Suppressor macrophage treated with lipopolysaccharide for 1 hour (primary cell): ENCODE data around the gene HECTD4.

ENCODE experiments used
- DNase-seq, 3 donors: peaks; one replicate each; pipeline ENCODE4 v3.0.0-alpha.2; 2020 to 2022

Gene HECTD4

DNA sequence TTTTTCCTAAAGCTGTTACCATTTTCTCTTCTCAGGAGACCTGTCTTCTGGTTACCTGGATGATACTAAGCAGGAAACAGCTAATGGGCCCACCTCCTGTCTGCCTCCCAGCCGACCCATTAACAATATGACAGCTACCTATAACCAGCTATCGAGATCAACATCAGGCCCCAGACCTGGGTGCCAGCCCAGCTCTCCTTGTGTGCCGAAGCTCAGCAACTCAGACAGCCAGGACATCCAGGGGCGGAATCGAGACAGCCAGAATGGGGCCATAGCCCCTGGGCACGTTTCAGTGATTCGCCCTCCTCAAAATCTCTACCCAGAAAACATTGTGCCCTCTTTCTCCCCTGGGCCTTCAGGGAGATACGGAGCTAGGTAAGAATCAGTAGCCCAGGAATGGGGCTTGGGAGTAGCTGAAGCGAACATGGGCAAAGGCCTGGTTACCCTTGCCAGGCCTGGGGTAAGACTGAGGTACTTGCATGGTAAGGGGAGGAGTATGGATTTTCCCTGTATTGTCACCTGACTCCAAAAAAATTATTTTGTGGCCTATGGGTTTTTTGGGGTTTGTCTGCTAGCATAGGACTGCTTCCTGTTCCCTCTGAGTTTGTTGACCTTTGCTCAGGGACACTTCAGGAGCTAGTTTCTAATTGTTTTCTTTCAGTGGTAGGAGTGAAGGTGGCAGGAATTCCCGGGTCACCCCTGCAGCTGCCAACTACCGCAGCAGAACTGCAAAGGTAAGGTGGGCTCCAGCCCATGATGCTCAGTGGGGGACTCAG is 230.3 kb downstream of the HECTD4 start:
- DNase-seq = peak in 1 of 3 donors; percentile 15

- peak in 2 of 3 donors; percentile 28 to 37 for DNase-seq
Measured at GRCh38 chr12:112149596-112149995, 232.6 kb downstream of the HECTD4 start.

DNA sequence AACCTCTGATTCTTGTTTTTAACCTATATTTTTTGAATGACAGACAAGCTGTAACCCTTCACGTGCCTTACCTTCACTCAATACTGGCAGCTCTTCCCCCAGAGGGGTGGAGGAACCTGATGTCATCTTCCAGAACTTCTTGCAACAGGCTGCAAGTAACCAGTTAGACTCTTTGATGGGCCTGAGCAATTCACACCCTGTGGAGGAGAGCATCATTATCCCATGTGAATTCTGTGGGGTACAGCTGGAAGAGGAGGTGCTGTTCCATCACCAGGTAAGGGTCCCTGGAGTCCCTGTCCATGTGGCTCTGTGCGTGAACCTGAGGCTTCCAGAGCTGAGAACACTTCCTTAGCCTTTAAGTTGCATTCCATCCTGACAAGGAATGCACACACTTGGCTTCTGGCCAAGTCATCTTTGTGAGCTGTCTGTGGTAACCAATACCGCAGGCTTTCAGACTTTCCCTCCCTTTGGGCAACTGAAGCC is 234.2 kb downstream of the HECTD4 start:
- no peak for DNase-seq

DNA sequence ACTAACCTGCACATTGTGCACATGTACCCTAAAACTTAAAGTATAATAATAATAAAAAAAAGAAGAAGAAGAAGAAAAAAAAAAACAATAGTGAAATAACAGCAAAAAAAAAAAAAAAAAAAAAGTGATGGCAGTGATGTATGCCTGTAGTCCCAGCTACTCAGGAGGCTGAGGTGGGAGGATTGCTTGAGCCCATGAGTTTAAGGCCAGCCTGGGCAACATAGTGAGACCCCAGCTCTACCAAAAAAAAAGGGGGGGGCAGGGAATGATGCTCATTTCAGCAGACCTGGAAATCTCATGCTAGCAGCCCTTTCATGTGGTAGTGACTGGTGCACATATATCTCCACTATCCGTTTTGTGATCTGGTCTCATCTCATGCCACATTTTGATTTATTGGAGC is 236.1 kb downstream of the HECTD4 start:
- DNase-seq = no peak

- peak; percentile 54 to 72 (median 72) for DNase-seq
Measured at GRCh38 chr12:112140728-112141127, 241.5 kb downstream of the HECTD4 start.

GRCh38 chr12:112134731-112135130 is 247.5 kb downstream of the HECTD4 start:
- no peak for DNase-seq

- peak in 1 of 3 donors; percentile 14 for DNase-seq
Measured at GRCh38 chr12:112133418-112133817, 248.8 kb downstream of the HECTD4 start.

DNA sequence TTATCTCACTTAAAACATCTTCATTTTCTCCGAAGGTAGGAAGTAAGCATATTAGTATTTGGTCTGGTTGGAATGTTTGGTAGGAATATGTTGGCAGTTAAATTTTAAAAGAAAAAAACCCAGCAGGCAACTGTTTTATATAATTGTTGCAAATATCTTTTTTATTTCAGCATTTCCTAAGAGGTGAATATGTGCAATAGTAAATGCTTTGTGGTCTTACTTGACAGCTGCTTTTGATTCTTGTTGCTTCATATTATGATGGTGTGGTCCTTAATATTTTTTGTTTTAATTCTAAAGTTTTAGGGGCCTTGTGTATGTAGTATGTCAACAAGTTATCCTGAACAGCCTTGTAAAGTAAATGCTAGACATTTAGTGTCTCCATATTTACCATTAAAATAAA is 250.5 kb downstream of the HECTD4 start:
- DNase-seq = no peak

GRCh38 chr12:112130441-112130998 is 251.7 kb downstream of the HECTD4 start:
- DNase-seq = peak; percentile 70 to 95 (median 85)

- peak; percentile 37 to 71 (median 47) for DNase-seq
Measured at GRCh38 chr12:112126911-112127310, 255.3 kb downstream of the HECTD4 start.

DNA sequence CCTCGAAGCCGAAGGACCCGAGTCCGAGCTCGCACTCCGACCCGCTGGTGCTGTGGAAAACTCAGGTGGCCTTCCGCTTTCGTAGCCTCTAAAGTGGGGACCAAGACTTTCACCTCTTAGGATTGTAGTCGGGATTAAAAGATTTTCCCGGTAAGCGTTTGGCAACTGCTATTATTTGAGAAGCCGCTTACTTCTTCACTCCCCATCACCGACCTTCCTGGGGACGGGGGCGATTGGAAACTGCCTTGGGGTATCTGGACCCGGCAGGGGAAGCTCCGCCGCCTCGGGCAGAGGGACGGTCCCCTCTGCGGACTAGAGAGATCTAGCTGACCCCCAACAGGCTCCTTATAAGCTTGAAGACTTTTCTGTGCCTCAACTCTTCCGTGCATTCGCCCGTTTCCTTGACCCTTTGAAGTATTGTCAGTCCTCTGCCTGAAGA is 256.2 kb downstream of the HECTD4 start:
- DNase-seq = peak in 2 of 3 donors; percentile 31 to 37

GRCh38 chr12:112125250-112125999 is 256.8 kb downstream of the HECTD4 start, which contains the start of gene TRAFD1:
TRAFD1 (plus strand) TSS chr12:112125560; CDS start chr12:112130523, 4,963 bp downstream.
- DNase-seq = peak; percentile 98 to 99 (median 99)

- DNase-seq = no peak
Measured at GRCh38 chr12:112124918-112125249, 257.3 kb downstream of the HECTD4 start.

DNA sequence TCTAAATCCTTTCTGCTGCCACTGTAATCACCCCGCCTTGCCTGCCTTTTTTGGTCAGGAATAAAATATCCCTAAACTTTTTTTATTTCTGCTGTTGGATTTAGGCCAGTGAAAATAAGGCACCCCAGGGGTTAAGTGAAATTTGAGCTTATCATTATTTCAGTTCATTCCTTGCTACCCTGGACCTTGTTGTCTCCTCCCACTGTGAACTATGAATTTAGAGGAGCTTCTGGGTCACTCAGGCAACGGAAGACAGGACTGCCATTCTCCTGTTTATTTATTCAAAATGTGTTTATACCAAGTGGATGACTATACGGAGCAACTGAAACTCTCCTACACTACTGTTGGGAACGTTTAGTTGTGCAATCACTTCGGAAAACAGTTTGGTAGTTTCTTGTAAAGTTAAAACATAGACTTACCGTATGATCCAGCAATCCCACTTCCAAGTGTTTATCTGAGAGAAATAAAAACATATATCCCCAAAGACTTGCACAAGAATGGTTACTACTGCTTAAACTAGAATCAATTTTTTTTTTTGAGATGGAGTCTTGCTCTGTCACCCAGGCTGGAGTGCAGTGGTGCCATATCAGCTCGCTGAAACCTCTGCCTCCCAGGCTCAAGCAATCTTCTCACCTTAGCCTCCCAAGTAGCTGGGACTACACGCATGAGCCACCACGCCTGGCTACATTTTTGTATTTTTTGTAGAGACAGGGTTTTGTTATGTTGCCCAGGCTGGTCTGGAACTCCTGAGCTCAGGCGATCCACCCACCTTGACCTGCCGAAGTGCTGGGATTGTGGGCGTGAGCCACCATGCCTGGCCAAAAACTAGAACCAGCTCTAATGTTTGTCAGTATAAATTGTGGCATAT is 259.2 kb downstream of the HECTD4 start:
- no peak for DNase-seq

GRCh38 chr12:112121780-112122565 is 260.3 kb downstream of the HECTD4 start:
- DNase-seq = peak; percentile 33 to 50 (median 48)

DNA sequence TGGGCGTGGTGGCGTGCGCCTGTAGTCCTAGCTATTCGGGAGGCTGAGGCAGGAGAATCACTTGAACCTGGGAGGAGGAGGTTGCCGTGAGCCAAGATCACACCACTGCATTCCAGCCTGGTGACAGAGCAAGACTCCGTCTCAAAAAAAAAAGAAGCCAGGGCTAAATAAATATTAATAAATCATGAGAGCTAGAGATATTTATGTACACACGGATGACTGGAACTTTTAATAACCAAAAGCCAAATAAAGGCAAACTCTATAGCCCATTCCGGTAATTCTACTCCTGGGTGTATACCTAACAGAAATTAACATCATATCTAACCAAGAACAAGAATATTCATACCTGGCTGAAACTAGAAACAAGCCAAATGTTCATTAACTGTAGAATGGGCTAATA is 264.5 kb downstream of the HECTD4 start:
- no peak for DNase-seq

DNA sequence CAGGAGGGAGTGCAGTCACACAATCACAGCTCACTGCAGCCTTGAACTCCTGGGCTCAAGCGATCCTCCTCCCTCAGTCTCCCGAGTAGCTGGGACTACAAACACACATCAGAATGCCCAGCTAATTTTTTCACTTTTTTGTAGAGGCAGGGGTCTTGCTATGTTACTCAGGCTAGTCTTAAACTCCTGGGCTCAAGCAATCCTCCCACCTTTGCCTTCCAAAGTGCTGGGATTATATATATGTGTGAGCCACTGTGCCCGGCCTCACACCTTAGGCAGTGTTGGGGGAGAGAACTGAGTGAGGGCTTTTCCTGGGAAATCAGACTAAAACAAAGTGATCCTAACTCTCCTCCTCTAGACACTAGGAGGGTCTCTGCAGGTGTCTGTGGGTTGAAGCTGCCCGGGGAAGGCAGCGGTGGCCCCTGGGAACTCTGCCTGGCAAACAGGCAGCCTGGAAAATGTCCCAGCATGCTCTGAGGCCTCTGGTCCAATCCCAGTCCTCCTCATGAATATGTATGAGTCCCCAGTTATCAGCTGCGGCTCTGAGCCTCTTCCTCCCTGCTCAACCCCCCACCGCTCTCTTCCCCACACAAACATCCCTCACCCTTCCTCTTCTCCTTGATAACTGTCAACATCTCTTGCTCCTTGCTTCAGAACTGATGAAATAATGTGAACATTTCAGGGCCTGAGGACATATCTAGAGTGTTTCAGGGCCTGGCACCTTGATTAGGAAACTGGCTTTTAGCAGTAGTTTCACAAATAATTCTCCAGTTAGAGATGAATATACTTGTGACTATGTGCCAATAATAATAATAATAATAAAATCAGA is 265.8 kb downstream of the HECTD4 start:
- DNase-seq = peak; percentile 57 to 75 (median 69)

DNA sequence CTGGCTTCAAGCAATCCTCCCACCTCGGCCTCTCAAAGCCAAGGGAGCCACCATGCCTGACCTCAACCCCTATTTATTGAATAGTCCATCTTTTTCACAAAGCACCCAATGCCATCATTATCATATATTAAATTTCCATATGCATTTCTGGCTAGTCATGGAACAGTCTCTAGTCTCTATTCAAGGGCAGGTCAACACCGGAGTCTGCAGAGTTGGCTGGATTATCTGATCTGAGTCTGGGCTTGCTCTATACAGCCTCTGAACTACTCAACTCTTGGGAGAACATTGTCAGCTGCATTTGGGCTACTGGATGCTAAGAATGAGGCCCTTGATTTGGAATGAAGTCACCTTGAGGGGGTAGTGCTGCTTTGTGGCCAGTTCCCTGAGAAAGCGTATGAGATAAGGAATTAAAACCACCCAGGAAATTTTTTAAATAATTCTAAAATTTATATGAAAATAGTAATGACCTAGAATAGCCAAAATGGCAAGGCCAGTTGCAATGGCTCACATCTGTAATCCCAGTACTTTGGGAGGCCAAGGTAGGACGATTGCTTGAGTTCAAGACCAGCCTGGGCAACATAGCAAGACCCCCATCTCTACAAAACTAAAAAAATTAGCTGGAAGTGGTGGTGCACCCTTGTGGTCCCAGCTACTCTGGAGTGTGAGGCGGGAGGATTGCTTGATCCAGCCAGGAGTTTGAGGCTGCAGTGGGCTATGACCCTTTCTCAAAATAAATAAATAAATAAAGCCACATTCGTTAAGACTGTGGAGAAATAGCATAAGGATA is 266.8 kb downstream of the HECTD4 start:
- DNase-seq = no peak

DNA sequence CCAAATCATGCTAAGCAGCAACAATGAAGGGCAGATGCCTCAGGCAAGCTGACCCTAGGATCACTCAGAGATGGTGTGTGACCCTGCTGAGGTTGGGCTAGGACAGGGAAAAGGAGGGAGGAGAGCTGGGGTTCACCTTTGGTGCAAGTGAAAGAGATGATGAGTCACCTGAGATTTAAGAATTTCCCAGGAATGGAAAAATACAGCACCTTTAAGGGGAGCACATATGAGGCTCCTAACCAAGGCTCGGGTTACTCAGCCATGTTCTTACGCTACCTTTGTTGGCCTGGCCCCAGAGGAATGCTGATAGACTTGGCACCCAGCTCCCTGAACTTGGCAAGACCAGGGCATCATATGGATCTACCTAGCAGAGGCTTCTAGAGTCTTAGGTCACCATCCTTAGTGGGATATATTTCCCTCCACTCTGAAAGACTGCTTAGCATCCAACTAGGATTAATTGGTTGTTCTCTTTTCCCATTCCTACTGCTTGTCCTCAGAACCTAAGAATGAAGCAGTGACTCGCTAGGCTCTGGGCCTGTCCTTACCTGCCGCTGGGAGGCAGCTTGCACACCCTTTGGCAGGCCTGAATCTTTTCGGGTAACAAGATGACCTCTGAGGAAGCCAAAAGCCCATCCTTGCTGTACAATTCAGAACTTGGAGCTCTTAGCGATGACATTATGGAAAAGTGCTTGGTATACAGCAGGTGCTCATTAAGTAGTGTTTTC is 269.7 kb downstream of the HECTD4 start:
- DNase-seq = no peak
